Breast epithelium (tissue), 4 donors: ENCODE measurements around the gene SYNJ1. TPM values are rescaled to one million over a fixed set of nuclear protein-coding genes. Genes with fewer than 3 reads are reported as not detected.

Experiments
- DNase-seq, 2 donors: peaks; one replicate each; pipeline ENCODE4 v3.0.0-alpha.2; 2019; ENCODE audit warnings: low spot score in 2 of 2
- H3K27ac ChIP-seq, 2 donors: fragments of 200-600 bp; sonication (generic) in 1 of 2; one replicate each; pipeline ENCODE4 v1.5.1; 2016 to 2019; ENCODE audit warnings: mild to moderate bottlenecking in 1 of 2
- H3K27me3 ChIP-seq, 2 donors: fragments of 200-600 bp; sonication (generic) in 1 of 2; one replicate each; pipeline versions ENCODE4 v1.5.1 to v1.6.0; 2017 to 2019; ENCODE audit warnings: control low read depth in 1 of 2, mild to moderate bottlenecking in 1 of 2
- H3K36me3 ChIP-seq: fragments of 200-600 bp; one replicate; pipeline ENCODE4 v1.5.1; 2019
- H3K4me1 ChIP-seq, 2 donors: fragments of 200-600 bp; sonication (generic); one replicate each; pipeline ENCODE4 v1.5.1; 2016 to 2019; ENCODE audit warnings: control low read depth in 1 of 2
- H3K4me3 ChIP-seq, 3 donors: fragments of 200-600 bp; sonication (generic); 1 replicate in 2 of 3; 2 replicates in 1 of 3; pipeline ENCODE4 v1.5.1; 2016 to 2019; ENCODE audit warnings: mild to moderate bottlenecking in 3 of 3, moderate library complexity in 2 of 3
- H3K9me3 ChIP-seq, 2 donors: fragments of 200-600 bp; sonication (generic) in 1 of 2; one replicate each; pipeline ENCODE4 v1.5.1; 2016 to 2019; ENCODE audit warnings: control low read depth in 1 of 2
- CTCF ChIP-seq, 3 donors: fragments of 450-650 bp; IDR thresholded peaks; one replicate each; pipeline ENCODE4 v1.5.1; 2016 to 2017; ENCODE audit warnings: antibody characterized with exemption in 3 of 3, mild to moderate bottlenecking in 3 of 3, moderate library complexity in 3 of 3
- POLR2A ChIP-seq: fragments of 450-650 bp; IDR thresholded peaks from one replicate; pipeline ENCODE4 v1.6.1; 2016; ENCODE audit warnings: antibody characterized with exemption, mild to moderate bottlenecking, moderate library complexity
- POLR2AphosphoS5 ChIP-seq, 3 donors: sonication (generic); formaldehyde crosslinking; IDR thresholded peaks; one replicate each; pipeline ENCODE4 v1.6.1; 2017; ENCODE audit warnings: antibody characterized with exemption in 3 of 3
- intact Hi-C: fragments of 100-400 bp; cut with DNase I; formaldehyde crosslinking; loops from one replicate; pipeline ENCODE4 v1.15.1; 2023; ENCODE audit warnings: low total_unique reads
- total RNA-seq, 3 donors: library from RNA; depleted of rRNA; stranded (reverse); fragments of >200 nt; gene quantifications; one replicate each; pipeline ENCODE4 v1.1.0, GENCODE V29; 2016

The SYNJ1 gene
- total RNA-seq, 3 donors from 2014 or later: 8.2 to 13.9 (median 11.0) TPM

- intact Hi-C loops: no loop called here
- no peak for TF ChIP-seq CTCF (IDR thresholded peaks at IDR 0.05)
- DNase-seq: no peak
Measured at GRCh38 chr21:32772281-32773047, 44.7 kb upstream of the SYNJ1 start.

GRCh38 chr21:32770871-32771523, 43.2 kb upstream of the SYNJ1 start:
- H3K9me3 ChIP-seq: no peaks in the 10 kb centered on the region
- H3K4me1 ChIP-seq: peaks cover 4 to 5% of the 10 kb centered on the region in 2 donors
- H3K27ac ChIP-seq: peak overlapping the region; percentile 90 to 94
- TF ChIP-seq POLR2AphosphoS5 (IDR thresholded peaks at IDR 0.05) (no peak), CTCF (IDR thresholded peaks at IDR 0.05) (no peak), POLR2A (no peak)
- peaks cover 0 to 3% of the 10 kb centered on the region in 2 donors for H3K27me3 ChIP-seq
- DNase-seq: peak; percentile 34 to 66
- no peaks in the 10 kb centered on the region for H3K36me3 ChIP-seq
- H3K4me3 ChIP-seq: peak overlapping the region; percentile 84 to 92 (median 85)
- intact Hi-C loops: no loop called here

More at GRCh38 chr21:32772281-32773047, 44.7 kb upstream of the SYNJ1 start:
- Histone ChIP-seq H3K9me3 (no peaks in the 10 kb centered on the region), H3K36me3 (no peaks in the 10 kb centered on the region), H3K4me3 (peak overlapping the region; percentile 84 to 92 (median 85)), H3K27me3 (peaks cover 0 to 3% of the 10 kb centered on the region in 2 donors), H3K27ac (peak overlapping the region; percentile 76 to 94), H3K4me1 (peaks cover 4 to 5% of the 10 kb centered on the region in 2 donors)

- Histone ChIP-seq H3K27me3 (peaks cover 0 to 3% of the 10 kb centered on the region in 2 donors), H3K4me1 (peaks cover 4 to 5% of the 10 kb centered on the region in 2 donors), H3K27ac (no peak overlapping the region), H3K36me3 (no peaks in the 10 kb centered on the region), H3K4me3 (no peak overlapping the region), H3K9me3 (no peaks in the 10 kb centered on the region)
- no peak for DNase-seq
- intact Hi-C loops: no loop called here
- TF ChIP-seq POLR2A (no peak), POLR2AphosphoS5 (IDR thresholded peaks at IDR 0.05) (no peak), CTCF (IDR thresholded peaks at IDR 0.05) (no peak)
Measured at GRCh38 chr21:32768530-32768929, 40.7 kb upstream of the SYNJ1 start.

- H3K4me1 ChIP-seq: peaks cover 0 to 4% of the 10 kb centered on the region in 2 donors
- TF ChIP-seq POLR2A: no peak
- DNase-seq: no peak
- no peak overlapping the region for H3K27ac ChIP-seq
- H3K27me3 ChIP-seq: no peaks in the 10 kb centered on the region
- H3K4me3 ChIP-seq: no peak overlapping the region
- intact Hi-C loops: no loop called here
- H3K9me3 ChIP-seq: no peaks in the 10 kb centered on the region
- H3K36me3 ChIP-seq: no peaks in the 10 kb centered on the region
Measured at GRCh38 chr21:32765058-32765457, 37.2 kb upstream of the SYNJ1 start.

GRCh38 chr21:32764186-32764585, 36.4 kb upstream of the SYNJ1 start:
- Histone ChIP-seq H3K9me3 (no peaks in the 10 kb centered on the region), H3K36me3 (no peaks in the 10 kb centered on the region), H3K27me3 (no peaks in the 10 kb centered on the region), H3K4me3 (no peak overlapping the region), H3K4me1 (no peaks in the 10 kb centered on the region), H3K27ac (no peak overlapping the region)
- intact Hi-C loops: no loop called here
- DNase-seq: no peak
- TF ChIP-seq POLR2AphosphoS5 (IDR thresholded peaks at IDR 0.05) (no peak), CTCF (IDR thresholded peaks at IDR 0.05) (no peak), POLR2A (no peak)
